NCI-H510A (cell line): ENCODE results near the gene CHST3.

Experiments used
- DNase-seq: peaks from one replicate; lab custom pipeline; 2025; lab: John Stamatoyannopoulos, UW

CHST3 gene

GRCh38 chr10:72056932-72057751, 92.9 kb downstream of the CHST3 start:
- DNase-seq: no peak

- no peak for DNase-seq
Measured at GRCh38 chr10:72058347-72058898, 94.2 kb downstream of the CHST3 start.

- no peak for DNase-seq
Measured at GRCh38 chr10:72058989-72059842, 95.0 kb downstream of the CHST3 start.

GRCh38 chr10:72059843-72060822, 95.9 kb downstream of the CHST3 start:
- DNase-seq: no peak

GRCh38 chr10:72061491-72061890, 97.3 kb downstream of the CHST3 start:
- no peak for DNase-seq

GRCh38 chr10:72061930-72062329, 97.7 kb downstream of the CHST3 start:
- DNase-seq: no peak

- no peak for DNase-seq
Measured at GRCh38 chr10:72062382-72062781, 98.2 kb downstream of the CHST3 start.
